GM04503 (cell line): ENCODE measurements around the gene TRPV5.

ENCODE experiments used
- DNase-seq: peaks from one replicate; pipeline ENCODE4 v3.0.0-alpha.2; 2012; ENCODE audit warnings: low read depth

Gene TRPV5

DNA sequence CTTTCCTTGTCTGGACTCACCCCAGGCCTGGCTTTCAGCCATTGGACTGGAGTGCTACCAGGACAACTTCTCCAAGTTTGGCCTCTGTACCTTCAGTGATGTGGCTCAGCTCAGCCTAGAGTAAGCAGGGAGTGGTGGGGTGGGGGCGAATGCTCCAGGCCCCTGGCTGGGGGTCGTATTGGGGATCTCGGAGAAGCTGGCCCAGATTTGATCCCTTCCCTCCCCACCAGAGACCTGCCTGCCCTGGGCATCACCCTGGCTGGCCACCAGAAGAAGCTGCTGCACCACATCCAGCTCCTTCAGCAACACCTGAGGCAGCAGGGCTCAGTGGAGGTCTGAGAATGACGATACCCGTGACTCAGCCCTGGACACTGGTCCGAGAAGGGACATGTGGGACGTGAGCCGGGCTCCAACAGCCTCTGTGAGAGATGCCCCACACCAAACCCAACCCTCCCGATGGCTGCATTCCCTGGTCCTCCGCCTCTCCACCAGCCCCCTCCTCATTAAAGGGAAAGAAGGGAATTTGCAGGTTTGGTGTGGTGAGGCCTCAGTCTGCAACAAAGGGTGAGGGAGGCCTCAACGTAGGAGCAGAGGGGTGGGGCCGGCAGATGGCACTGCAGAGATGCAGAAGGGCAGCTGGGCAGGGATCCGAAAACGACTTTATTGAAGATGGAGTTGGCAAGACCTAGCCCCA, 62.8 kb downstream of the TRPV5 start:
- DNase-seq = no peak

DNA sequence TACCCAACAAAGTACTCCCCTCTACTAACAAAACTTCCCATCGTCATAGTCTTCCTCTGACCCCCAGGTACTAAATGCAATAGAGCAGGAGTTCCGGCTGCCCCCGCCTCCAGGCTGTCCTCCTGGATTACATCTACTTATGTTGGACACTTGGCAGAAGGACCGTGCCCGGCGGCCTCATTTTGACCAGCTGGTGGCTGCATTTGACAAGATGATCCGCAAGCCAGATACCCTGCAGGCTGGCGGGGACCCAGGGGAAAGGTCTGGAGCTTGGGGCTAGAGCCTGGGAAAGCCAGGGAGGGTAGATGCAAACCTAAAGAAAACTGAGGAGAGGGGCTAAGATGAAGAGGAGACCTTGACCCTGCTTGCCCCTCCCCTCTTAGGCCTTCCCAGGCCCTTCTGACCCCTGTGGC, 63.4 kb downstream of the TRPV5 start:
- no peak for DNase-seq

DNA sequence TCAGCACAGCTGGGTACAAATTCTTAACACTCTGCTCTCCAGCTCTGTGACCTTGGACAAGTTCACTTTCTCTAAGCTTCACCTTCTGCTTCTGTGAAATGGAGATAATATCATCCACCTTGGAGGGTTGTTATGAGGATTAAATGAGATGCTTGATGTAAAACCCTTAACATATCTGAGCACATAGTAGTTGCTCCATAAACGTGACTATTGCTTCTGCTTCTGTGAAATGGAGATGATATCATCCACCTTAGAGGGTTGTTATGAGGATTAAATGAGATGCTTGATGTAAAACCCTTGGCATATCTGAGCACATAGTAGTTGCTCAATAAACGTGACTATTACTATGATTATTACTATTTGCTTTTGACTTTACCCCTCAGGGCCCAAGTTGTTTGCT, 64.1 kb downstream of the TRPV5 start:
- DNase-seq = no peak

DNA sequence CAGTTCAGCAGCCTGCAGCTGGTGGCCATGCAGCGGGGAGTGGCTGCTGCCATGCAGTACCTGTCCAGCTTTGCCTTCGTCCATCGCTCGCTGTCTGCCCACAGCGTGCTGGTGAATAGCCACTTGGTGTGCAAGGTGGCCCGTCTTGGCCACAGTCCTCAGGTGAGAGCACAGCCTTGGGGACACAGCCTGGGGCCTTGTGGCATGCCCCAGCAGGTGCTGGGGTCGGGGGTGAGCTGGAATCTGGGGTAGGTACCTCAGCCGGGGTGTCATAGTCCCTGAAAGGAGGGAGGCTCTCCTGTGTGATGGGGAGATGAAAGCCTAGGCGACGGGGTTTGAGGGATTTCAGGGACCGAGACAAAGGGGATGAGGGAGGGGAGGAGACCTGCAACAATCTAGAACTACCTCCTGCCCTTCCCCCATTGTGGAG, 64.5 kb downstream of the TRPV5 start:
- no peak for DNase-seq

DNA sequence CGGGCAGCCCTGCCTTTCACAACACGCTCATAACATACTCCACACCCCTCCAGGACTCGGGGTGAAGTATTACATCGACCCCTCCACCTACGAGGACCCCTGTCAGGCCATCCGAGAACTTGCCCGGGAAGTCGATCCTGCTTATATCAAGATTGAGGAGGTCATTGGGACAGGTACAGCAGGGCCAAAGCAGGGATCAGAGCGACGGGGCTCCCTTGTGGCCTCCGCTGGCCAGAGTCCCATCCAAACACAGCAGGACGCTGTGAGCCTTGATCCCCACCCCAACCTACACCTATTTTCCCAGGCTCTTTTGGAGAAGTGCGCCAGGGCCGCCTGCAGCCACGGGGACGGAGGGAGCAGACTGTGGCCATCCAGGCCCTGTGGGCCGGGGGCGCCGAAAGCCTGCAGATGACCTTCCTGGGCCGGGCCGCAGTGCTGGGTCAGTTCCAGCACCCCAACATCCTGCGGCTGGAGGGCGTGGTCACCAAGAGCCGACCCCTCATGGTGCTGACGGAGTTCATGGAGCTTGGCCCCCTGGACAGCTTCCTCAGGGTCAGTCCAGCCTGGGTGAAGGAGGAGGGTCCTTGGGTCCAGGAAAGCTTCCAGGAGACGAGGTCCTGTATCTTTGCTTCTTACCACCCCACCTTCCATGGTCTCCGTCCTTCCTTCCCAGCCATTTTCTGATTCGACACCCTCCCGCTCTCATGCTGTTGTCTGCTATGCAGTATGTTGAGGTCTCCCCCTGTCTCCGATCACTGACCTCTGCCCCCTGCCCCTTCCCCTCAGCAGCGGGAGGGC, 65.2 kb downstream of the TRPV5 start:
- DNase-seq = no peak

DNA sequence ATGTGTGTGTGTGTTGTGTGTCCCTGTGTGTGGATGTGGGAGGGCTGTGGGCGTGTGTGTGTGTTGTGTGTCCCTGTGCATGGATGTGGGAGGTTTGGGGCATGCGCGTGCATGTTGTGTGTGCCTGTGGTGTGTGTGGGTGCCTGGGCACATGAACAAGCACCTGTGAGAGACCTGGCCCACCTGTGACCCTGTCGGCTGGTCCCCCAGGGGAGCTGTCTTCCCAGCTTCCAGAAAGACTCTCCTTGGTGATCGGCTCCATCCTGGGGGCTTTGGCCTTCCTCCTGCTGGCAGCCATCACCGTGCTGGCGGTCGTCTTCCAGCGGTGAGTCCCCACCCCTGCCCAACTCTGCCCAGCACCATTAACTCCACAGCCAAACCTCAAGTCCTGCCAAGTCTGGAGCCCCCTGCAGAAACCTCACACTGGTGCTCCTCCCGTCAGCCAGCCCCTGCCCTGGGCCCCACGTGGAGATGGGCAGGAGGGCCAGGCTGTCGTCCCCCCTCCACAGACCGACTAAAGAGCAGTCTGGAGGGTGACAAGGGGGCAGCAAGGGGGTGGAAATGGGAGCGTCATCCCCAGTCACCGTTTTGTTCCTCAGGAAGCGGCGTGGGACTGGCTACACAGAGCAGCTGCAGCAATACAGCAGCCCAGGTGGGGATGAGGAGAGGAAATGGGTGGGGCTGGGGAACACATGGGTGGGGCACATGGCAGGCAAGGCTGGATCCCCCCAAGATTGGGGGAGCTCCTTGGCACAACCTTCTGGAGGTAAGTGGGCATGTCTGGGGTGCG, 66.0 kb downstream of the TRPV5 start:
- no peak for DNase-seq

DNA sequence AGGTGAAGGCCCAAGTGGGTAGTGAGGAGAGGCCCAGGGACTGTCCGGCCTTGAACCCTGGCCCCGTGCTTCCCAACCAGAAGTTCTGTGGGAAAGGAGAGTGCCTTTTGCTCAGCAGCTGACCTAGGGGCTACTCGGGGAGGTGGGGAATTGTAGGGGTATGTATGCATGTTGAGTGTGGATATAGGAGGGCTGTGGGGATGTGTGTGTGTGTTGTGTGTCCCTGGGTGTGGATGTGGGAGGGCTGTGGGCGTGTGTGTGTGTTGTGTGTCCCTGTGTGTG, 66.5 kb downstream of the TRPV5 start:
- DNase-seq = no peak

DNA sequence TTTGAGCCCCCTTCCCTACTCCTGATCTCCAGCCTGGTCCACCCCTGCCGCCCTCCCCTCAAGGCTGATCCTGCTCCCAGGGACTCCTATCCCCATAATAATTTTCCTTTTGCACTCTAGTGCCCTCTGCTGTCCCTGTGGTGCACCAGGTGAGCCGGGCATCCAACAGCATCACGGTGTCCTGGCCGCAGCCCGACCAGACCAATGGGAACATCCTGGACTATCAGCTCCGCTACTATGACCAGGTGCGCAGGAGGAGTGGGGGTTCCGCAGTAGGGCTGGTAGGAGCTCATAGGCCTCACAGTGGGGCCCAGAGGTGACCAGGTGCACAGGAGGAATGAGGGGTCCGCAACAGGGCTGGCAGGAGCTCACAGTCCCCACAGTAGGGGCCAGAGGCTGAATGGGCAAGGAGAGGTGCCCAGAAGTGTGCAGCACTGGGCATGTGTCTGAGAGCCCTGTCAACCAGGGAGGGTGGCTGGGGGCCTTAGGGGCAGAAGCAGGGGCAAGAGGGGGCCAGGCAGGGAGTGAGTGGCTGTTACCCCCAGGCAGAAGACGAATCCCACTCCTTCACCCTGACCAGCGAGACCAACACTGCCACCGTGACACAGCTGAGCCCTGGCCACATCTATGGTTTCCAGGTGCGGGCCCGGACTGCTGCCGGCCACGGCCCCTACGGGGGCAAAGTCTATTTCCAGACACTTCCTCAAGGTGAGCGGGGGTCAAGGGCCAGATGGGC, 67.0 kb downstream of the TRPV5 start:
- DNase-seq = no peak

DNA sequence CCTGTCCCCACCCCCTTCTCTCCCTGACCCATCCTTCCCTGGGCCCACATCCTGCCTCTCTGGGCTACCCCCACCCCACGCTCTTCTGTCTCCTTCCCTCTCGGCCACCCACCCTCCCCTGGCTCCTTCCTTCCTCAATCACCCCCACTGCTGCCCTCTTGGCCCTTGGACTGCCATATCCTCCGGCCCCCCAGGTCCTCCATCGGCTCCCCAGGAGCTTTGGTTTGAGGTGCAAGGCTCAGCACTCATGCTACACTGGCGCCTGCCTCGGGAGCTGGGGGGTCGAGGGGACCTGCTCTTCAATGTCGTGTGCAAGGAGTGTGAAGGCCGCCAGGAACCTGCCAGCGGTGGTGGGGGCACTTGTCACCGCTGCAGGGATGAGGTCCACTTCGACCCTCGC, 67.8 kb downstream of the TRPV5 start:
- no peak for DNase-seq

DNA sequence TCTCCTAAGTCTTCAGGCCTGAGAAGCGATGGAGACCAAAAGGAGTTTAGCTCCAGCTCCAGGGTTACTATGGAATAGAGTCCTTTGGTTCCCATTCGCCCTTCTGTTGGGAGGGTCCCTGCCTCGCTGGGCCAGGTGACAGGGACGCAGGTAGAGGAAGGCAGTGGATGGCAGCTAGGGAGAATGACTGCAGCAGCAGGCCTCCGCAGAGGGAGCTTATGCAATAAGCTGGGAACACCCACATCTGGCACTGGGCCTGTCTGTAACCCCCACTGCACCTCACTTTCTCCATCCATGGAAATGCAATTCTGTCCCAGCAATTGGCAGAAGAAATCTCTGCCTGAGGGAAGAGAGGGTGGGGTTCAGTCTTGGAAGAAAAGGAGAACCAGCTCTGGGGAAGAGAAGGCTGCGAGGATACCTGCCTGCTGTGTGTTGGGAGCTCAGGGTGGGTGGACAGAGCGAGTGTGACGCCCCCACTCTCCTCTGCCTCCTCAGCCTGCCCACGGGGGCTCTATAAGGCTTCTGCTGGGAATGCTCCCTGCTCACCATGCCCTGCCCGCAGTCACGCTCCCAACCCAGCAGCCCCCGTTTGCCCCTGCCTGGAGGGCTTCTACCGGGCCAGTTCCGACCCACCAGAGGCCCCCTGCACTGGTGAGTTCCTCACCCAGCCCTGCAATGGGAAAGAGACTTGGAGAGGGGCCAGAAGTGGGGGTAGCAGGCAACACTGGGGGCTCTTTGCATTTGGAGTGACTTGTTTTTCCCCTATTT, 68.4 kb downstream of the TRPV5 start:
- no peak for DNase-seq

DNA sequence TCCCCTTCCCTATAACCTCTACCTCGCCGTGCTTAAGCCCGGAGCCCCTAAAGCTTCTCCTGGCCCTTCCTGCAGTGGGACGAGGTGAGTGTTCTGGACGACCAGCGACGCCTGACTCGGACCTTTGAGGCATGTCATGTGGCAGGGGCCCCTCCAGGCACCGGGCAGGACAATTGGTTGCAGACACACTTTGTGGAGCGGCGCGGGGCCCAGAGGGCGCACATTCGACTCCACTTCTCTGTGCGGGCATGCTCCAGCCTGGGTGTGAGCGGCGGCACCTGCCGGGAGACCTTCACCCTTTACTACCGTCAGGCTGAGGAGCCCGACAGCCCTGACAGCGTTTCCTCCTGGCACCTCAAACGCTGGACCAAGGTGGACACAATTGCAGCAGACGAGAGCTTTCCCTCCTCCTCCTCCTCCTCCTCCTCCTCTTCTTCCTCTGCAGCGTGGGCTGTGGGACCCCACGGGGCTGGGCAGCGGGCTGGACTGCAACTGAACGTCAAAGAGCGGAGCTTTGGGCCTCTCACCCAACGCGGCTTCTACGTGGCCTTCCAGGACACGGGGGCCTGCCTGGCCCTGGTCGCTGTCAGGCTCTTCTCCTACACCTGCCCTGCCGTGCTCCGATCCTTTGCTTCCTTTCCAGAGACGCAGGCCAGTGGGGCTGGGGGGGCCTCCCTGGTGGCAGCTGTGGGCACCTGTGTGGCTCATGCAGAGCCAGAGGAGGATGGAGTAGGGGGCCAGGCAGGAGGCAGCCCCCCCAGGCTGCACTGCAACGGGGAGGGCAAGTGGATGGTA, 69.5 kb downstream of the TRPV5 start:
- no peak for DNase-seq

DNA sequence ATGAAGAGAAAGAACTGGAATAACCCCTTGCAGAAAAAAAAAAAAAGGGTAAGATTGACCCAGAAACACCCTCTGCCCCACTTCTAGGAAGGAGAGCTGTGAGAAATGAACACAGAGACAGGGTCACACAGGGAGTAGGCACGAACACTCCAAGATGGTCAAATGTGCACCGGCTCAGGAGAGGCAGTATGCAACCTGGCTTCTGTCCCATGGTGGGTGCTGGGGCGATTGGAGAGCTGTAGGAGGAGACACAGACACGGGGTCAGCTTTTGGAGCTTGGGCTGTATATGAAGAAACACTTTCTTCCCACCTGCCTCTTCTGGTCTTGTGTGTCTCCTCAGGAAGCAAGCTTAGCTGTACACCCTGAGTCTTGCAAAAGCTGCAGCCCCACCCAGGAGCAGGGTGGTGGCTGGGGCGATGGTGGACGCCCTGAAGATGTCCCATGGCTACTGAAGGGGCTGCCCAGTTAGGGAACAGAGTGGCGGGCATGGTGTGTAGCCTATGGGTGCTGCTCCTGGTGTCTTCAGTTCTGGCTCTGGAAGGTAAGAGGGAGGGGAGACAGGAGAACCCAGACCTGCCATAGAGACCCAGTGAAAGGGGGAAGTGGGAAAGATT, 70.7 kb downstream of the TRPV5 start:
- no peak for DNase-seq

DNA sequence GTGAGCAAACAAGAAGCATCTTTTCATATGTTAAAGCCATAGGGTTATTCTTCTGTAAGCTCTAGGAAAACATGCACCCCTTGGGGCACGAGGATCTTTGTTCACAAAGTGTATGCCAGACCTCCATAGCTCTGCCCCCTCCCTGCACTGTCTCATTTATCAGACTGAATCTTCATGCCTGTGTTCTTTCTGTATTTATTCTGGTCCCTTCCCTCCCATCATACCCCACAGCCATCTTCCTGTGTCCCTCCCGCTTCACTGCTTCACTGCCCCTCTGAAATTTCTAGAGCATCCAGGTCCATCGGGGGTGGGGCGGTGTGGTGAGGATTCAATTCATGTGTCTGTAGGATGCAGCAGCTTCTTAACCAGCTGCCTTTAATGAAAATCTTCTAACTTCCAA, 71.2 kb downstream of the TRPV5 start:
- no peak for DNase-seq

DNA sequence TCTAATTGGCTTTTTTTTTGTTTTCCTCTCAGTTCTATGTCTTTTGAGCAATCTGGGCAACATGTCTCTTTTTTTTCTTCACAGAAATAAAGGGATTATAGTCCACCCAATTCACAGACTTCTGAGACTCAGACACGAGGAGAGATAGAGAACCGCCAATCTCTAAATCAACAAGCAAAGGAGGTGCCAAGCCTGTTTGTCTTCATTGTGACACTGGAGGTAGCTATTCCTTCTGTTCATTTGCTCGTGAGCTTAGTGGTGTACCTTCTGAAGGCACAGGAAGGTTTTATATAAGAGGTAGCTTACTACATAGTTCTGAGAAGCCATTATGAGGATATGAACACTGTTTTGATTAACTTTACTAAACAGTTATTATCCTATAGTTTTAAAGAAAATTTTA, 72.6 kb downstream of the TRPV5 start:
- DNase-seq = no peak

DNA sequence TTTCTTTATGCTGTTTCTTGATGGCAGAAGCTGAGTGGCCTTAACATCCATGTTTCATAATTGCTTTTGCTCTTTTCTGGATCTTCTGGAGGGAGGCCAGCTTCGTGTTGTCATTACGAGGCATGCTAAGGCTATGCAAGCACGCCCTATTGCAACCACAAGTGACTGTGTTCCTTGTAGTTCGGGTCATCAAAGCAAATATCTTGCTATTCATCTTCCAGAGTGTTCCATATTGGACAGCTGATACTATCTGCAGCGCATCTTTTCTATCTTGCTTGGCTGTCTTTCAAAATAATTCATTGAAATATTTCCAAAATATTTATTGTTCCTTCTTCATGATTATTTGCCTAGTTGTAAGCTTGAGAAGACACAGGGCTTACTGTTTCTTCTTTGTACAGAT, 73.7 kb downstream of the TRPV5 start:
- no peak for DNase-seq

DNA sequence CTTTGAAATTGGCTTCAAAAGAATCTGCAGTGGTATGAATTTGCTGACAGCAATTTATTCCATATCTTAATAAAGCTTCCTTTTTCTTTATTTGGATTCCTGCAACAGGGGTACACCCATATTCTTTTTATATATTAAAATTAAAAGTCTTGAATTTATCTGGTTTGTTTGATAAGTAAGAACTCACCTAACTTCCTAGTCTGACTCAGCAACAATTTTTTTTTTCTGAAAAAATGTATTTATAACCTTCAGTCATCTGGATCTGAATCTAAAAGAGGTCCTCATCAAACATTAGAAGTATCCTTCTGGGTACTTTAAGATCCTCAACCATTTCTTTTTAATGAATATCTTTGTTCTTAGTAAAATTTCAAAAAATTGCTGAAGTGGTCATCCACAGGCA, 74.1 kb downstream of the TRPV5 start:
- no peak for DNase-seq
